ENCODE results near the gene TMEM266. TPM values are rescaled to one million over a fixed set of nuclear protein-coding genes. Genes with fewer than 3 reads are reported as not detected.

The TMEM266 gene
- total RNA-seq, 4 donors from 2014 or later: 0.75 to 5.4 TPM; not detected in 2

DNA sequence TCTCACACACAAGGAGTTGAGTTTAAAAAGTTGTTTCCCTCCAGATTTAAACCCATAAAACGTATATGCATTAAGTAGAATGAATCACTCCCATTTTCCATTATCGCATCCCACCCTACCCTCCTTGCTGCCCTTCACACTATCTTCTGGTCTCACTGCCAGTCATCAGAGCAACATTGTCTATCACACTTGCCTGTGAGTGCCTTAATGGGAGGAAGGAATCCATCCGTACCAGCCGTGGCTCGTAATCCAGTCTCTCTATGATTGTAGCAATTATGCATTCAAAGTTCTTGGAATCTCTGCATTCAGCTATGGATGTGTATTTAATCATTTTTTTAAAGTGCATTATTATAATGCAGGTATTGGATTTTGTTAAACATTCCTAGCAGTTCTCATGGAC, 1.9 kb downstream of the TMEM266 start:
- TF ChIP-seq, protein P1, sequence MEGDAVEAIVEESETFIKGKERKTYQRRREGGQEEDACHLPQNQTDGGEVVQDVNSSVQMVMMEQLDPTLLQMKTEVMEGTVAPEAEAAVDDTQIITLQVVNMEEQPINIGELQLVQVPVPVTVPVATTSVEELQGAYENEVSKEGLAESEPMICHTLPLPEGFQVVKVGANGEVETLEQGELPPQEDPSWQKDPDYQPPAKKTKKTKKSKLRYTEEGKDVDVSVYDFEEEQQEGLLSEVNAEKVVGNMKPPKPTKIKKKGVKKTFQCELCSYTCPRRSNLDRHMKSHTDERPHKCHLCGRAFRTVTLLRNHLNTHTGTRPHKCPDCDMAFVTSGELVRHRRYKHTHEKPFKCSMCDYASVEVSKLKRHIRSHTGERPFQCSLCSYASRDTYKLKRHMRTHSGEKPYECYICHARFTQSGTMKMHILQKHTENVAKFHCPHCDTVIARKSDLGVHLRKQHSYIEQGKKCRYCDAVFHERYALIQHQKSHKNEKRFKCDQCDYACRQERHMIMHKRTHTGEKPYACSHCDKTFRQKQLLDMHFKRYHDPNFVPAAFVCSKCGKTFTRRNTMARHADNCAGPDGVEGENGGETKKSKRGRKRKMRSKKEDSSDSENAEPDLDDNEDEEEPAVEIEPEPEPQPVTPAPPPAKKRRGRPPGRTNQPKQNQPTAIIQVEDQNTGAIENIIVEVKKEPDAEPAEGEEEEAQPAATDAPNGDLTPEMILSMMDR (IDR thresholded peaks at IDR 0.05; ENCODE audit: low read depth): no peak

DNA sequence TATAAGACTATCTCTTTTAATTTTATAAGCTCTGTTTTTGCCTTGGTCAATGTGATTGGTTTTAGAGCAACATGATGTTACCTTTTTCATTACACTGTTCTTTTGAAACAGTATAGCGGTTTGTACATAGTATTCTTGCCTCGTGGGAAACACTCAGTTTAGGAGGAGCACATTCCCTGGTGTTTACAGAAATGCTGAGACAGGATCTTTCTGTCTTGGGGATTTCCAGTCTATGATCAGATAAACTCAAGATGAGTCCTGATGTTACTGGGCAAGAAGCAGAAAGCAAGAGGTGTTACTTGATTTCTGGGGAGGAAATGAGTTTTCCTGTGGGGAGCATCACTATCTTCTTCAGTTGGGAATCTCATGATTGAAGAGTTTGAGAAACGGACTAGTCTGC, 2.5 kb downstream of the TMEM266 start:
- TF ChIP-seq, protein P1 (IDR thresholded peaks at IDR 0.05; ENCODE audit: low read depth): no peak

DNA sequence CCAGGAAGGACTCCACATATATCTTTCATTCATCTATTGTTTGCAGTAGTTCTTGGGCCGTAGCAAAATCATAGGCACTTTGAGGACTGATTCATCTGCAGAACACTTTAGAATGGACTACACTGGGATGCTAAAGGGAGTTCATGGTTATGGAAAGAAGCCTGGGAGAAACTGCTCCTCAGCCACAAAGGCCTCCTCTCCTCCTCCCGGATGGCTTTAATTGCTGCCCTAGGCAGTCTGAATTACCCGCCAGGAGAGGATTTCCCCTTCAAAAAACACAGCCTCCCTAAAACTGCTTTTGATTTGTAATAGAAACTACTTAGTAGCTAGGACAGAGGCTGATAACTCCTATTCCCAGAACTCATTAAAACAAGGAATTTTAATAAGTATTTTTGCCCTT, 4.6 kb downstream of the TMEM266 start:
- TF ChIP-seq, protein P1 (IDR thresholded peaks at IDR 0.05; ENCODE audit: low read depth): no peak

DNA sequence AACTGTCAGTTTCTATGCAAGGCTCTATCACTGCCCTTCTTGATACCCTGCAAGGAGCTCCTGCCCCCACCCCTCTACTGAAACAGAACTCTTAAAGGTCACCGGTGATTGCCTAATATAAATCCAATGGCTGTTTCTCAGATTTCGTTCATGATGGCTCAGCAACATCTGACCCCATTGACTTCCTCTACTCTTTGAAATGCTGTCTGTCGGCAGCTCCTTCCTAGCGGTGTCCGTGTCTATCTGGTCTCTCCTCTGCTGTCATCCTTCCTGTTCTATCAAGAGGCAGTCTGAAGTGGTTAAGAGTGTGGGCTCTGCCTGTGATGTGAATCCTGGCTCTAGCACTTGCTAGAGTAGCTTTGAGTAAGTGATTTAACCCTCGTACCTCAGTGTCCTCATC, 5.5 kb downstream of the TMEM266 start:
- TF ChIP-seq, protein P1 (IDR thresholded peaks at IDR 0.05; ENCODE audit: low read depth): no peak

DNA sequence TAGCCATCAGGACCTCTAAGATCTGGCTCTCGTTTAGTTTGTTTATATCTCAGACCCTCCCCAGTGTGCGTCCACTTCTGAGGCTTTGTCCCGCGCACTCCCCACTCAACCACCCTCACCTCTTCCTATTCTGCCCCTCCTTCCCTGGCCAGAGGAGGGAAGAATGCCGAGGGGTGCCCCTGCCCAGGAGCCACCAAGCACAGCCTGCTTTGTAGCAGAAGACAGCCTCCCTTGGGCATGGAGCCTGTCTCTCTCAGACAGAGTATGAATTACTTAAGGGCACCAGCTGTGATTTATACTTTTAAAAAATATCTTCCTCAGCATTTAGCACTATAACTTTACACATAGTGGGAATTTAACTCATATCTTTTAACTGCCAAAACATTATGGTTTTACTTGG, 6.0 kb downstream of the TMEM266 start:
- TF ChIP-seq, protein P1 (IDR thresholded peaks at IDR 0.05; ENCODE audit: low read depth): no peak

DNA sequence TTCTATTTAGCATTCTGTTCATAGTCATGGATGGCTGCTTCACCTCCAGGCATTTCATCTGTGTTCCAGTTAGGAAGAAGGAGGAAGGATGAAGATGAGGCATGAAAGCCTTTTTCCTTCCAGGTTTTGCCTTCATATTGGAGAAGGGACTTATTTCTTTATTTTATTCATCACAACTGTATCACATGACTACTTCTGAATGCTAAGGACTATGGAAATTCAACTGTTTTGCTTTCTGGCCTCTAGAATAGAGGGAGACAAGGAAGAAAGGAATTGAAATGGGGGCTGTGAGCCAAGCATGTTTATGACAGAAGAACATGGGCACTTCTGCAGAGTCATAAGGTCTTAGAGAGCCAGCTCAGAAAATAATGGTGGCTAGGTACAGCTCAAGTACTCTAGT, 10.4 kb downstream of the TMEM266 start:
- TF ChIP-seq, protein P1 (IDR thresholded peaks at IDR 0.05; ENCODE audit: low read depth): no peak

DNA sequence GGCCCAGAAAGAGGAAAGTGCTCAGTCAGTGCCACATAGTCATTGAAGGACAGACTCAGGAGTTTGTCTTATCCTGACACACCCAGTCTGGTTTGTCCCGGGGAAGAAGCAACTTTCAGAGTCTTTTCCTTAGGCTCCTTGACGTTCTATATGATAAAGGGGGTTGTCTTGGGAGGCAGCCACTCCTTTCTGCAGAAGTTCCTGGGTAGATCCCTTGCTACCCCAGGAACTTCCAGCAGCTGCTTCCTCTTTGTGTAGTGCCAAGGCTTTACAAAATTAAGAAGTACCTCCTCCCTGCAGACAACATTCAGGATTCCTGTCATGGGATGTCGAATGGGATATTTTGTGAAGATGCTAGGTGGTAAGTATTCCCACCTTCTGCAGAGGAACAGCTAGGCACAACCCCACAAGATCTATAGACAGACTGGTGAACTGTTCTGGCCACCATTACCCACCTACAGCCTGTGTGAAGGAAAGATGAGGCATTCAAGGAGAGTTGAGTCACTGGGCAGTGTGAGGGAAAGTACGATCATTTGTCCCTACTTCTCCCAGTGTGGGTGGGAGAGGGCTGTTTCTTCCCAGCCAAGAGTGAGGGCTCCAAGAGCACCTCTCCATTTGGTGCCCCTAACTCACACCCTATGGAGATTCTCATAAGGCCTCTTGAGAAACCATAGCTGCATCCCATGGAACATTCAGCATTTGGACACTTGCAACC, 11.3 kb downstream of the TMEM266 start:
- TF ChIP-seq, protein P1 (IDR thresholded peaks at IDR 0.05; ENCODE audit: low read depth): no peak

All from subcutaneous adipose tissue (tissue), 4 donors.